Measurements from ENCODE around the gene FGF14.

The FGF14 gene

GRCh38 chr13:101730420-101731000 lies 671.3 kb downstream of the FGF14 start:
- no peak overlapping the region for H3K4me3 ChIP-seq (replicated peaks; ENCODE audit: low read depth, low read length)
- TF ChIP-seq CTCF (IDR thresholded peaks at IDR 0.05; ENCODE audit: insufficient read depth, low read length, poor library complexity, severe bottlenecking) = no peak
- DNase-seq (ENCODE audit: extremely low read depth, insufficient read length) = no peak
- no peaks in the 10 kb centered on the region for H3K27me3 ChIP-seq (replicated peaks; ENCODE audit: control insufficient read depth, insufficient read depth, low read length)
- H3K36me3 ChIP-seq (ENCODE audit: control insufficient read depth, insufficient read depth, low read length) = no peaks in the 10 kb centered on the region

GRCh38 chr13:101728615-101729014 lies 673.2 kb downstream of the FGF14 start:
- Histone ChIP-seq H3K36me3 (ENCODE audit: control insufficient read depth, insufficient read depth, low read length) (no peaks in the 10 kb centered on the region), H3K4me3 (replicated peaks; ENCODE audit: low read depth, low read length) (no peak overlapping the region), H3K27me3 (replicated peaks; ENCODE audit: control insufficient read depth, insufficient read depth, low read length) (no peaks in the 10 kb centered on the region)
- TF ChIP-seq CTCF (IDR thresholded peaks at IDR 0.05; ENCODE audit: insufficient read depth, low read length, poor library complexity, severe bottlenecking) = no peak
- no peak for DNase-seq (ENCODE audit: extremely low read depth, insufficient read length)

GRCh38 chr13:101728021-101728420 lies 673.8 kb downstream of the FGF14 start:
- Histone ChIP-seq H3K4me3 (replicated peaks; ENCODE audit: low read depth, low read length) (no peak overlapping the region), H3K36me3 (ENCODE audit: control insufficient read depth, insufficient read depth, low read length) (no peaks in the 10 kb centered on the region), H3K27me3 (replicated peaks; ENCODE audit: control insufficient read depth, insufficient read depth, low read length) (no peaks in the 10 kb centered on the region)
- no peak for TF ChIP-seq CTCF (IDR thresholded peaks at IDR 0.05; ENCODE audit: insufficient read depth, low read length, poor library complexity, severe bottlenecking)
- DNase-seq (ENCODE audit: extremely low read depth, insufficient read length) = no peak

GRCh38 chr13:101727118-101727517 lies 674.7 kb downstream of the FGF14 start:
- H3K36me3 ChIP-seq (ENCODE audit: control insufficient read depth, insufficient read depth, low read length) = no peaks in the 10 kb centered on the region
- no peak for TF ChIP-seq CTCF (IDR thresholded peaks at IDR 0.05; ENCODE audit: insufficient read depth, low read length, poor library complexity, severe bottlenecking)
- DNase-seq (ENCODE audit: extremely low read depth, insufficient read length) = no peak
- H3K27me3 ChIP-seq (replicated peaks; ENCODE audit: control insufficient read depth, insufficient read depth, low read length) = no peaks in the 10 kb centered on the region
- H3K4me3 ChIP-seq (replicated peaks; ENCODE audit: low read depth, low read length) = no peak overlapping the region

GRCh38 chr13:101726681-101727080 lies 675.2 kb downstream of the FGF14 start:
- no peak for DNase-seq (ENCODE audit: extremely low read depth, insufficient read length)
- TF ChIP-seq CTCF (IDR thresholded peaks at IDR 0.05; ENCODE audit: insufficient read depth, low read length, poor library complexity, severe bottlenecking) = no peak
- H3K27me3 ChIP-seq (replicated peaks; ENCODE audit: control insufficient read depth, insufficient read depth, low read length) = no peaks in the 10 kb centered on the region
- H3K36me3 ChIP-seq (ENCODE audit: control insufficient read depth, insufficient read depth, low read length) = no peaks in the 10 kb centered on the region
- H3K4me3 ChIP-seq (replicated peaks; ENCODE audit: low read depth, low read length) = no peak overlapping the region

- H3K36me3 ChIP-seq (ENCODE audit: control insufficient read depth, insufficient read depth, low read length) = no peaks in the 10 kb centered on the region
- TF ChIP-seq CTCF (IDR thresholded peaks at IDR 0.05; ENCODE audit: insufficient read depth, low read length, poor library complexity, severe bottlenecking) = no peak
- DNase-seq (ENCODE audit: extremely low read depth, insufficient read length) = no peak
- no peaks in the 10 kb centered on the region for H3K27me3 ChIP-seq (replicated peaks; ENCODE audit: control insufficient read depth, insufficient read depth, low read length)
- H3K4me3 ChIP-seq (replicated peaks; ENCODE audit: low read depth, low read length) = no peak overlapping the region
These were observed 683.4 kb downstream of the FGF14 start for GRCh38 chr13:101718496-101718895.
